ENCODE data around the gene WDR76. TPM values are rescaled to one million over a fixed set of nuclear protein-coding genes. Genes with fewer than 3 reads are reported as not detected.
A peak's percentile ranks its signal among the peaks of the same experiment; 100 is the strongest.
"Not testable (repeated sequence)": the region's sequence is repeated elsewhere in the genome, so short reads cannot be mapped to it uniquely, and the experiment has no call there.

The WDR76 gene
- total RNA-seq, 6 experiments from 2014 or later: 0.46 to 5.5 (median 1.1) TPM

GRCh38 chr15:43826029-43826507 lies 734 bp upstream of the WDR76 start:
- no peak overlapping the region for H3K27ac ChIP-seq
- intact Hi-C loops (cut with DNase I): no loop called here
- TF ChIP-seq POLR2A (IDR thresholded peaks at IDR 0.05) (no peak), CTCF (IDR thresholded peaks at IDR 0.05) (no peak)

GRCh38 chr15:43828061-43828657 lies 1.4 kb downstream of the WDR76 start:
- WGBS (ENCODE audit: insufficient coverage, low coverage, low lambda C conversion rate, missing lambda C conversion rate): 63% methylated on average over 6 of the region's 6 CpGs
- ATAC-seq: no peak
- DNase-seq: no peak
- H3K27me3 ChIP-seq: no peaks in the 10 kb centered on the region
- no peaks in the 10 kb centered on the region for H3K36me3 ChIP-seq
- TF ChIP-seq POLR2A (IDR thresholded peaks at IDR 0.05): no peak
- no peak for TF ChIP-seq CTCF (IDR thresholded peaks at IDR 0.05)
- H3K4me1 ChIP-seq: peaks cover 0 to 17% (median 4%) of the 10 kb centered on the region in 4 donors
- no peak overlapping the region for H3K27ac ChIP-seq
- H3K9me3 ChIP-seq: no peaks in the 10 kb centered on the region
- no peak overlapping the region for H3K4me3 ChIP-seq
- intact Hi-C loops (cut with DNase I): no loop called here

More at GRCh38 chr15:43826029-43826507, 734 bp upstream of the WDR76 start:
- DNase-seq (no peak), ATAC-seq (no peak)
- Histone ChIP-seq H3K9me3 (no peaks in the 10 kb centered on the region), H3K27me3 (no peaks in the 10 kb centered on the region), H3K36me3 (no peaks in the 10 kb centered on the region), H3K4me3 (peak overlapping the region in 2 of 3 donors; percentile 46 to 57), H3K4me1 (peaks cover 0 to 20% (median 5%) of the 10 kb centered on the region in 4 donors)
- 91% methylated on average over 11 of the region's 11 CpGs for WGBS (ENCODE audit: insufficient coverage, low coverage, low lambda C conversion rate, missing lambda C conversion rate)

- H3K4me1 ChIP-seq; H3K9me3 ChIP-seq; intact Hi-C loops (cut with DNase I); DNase-seq; H3K27me3 ChIP-seq; ATAC-seq; H3K4me3 ChIP-seq; H3K36me3 ChIP-seq; H3K27ac ChIP-seq: not testable (repeated sequence)
- WGBS (ENCODE audit: insufficient coverage, low coverage, low lambda C conversion rate, missing lambda C conversion rate): 75% methylated on average over 5 of the region's 9 CpGs
These were observed 3.2 kb downstream of the WDR76 start for GRCh38 chr15:43829951-43830540.

- H3K4me1 ChIP-seq; H3K9me3 ChIP-seq; ATAC-seq; H3K27me3 ChIP-seq; DNase-seq; H3K27ac ChIP-seq; H3K36me3 ChIP-seq; intact Hi-C loops (cut with DNase I); H3K4me3 ChIP-seq: not testable (repeated sequence)
- WGBS (ENCODE audit: insufficient coverage, low coverage, low lambda C conversion rate, missing lambda C conversion rate): 98% methylated on average over 9 of the region's 9 CpGs
These were observed 4.0 kb downstream of the WDR76 start for GRCh38 chr15:43830691-43831275.

- H3K9me3 ChIP-seq; H3K4me3 ChIP-seq; H3K36me3 ChIP-seq; ATAC-seq; H3K27ac ChIP-seq; DNase-seq; intact Hi-C loops (cut with DNase I); H3K27me3 ChIP-seq; H3K4me1 ChIP-seq: not testable (repeated sequence)
- 93% methylated on average over 14 of the region's 14 CpGs for WGBS (ENCODE audit: insufficient coverage, low coverage, low lambda C conversion rate, missing lambda C conversion rate)
These were observed 4.8 kb downstream of the WDR76 start for GRCh38 chr15:43831519-43832052.

- H3K36me3 ChIP-seq; H3K27me3 ChIP-seq; H3K4me3 ChIP-seq; H3K4me1 ChIP-seq; H3K9me3 ChIP-seq; intact Hi-C loops (cut with DNase I); DNase-seq; ATAC-seq; H3K27ac ChIP-seq: not testable (repeated sequence)
- 88% methylated on average over 5 of the region's 6 CpGs for WGBS (ENCODE audit: insufficient coverage, low coverage, low lambda C conversion rate, missing lambda C conversion rate)
These were observed 5.7 kb downstream of the WDR76 start for GRCh38 chr15:43832485-43832884.
